NCI-H526 (cell line): ENCODE measurements around the gene PRPS2.

ENCODE experiments used
- DNase-seq, 2 experiments: peaks; one replicate each; lab custom pipeline; 2025; lab: John Stamatoyannopoulos, UW

Gene PRPS2

DNA sequence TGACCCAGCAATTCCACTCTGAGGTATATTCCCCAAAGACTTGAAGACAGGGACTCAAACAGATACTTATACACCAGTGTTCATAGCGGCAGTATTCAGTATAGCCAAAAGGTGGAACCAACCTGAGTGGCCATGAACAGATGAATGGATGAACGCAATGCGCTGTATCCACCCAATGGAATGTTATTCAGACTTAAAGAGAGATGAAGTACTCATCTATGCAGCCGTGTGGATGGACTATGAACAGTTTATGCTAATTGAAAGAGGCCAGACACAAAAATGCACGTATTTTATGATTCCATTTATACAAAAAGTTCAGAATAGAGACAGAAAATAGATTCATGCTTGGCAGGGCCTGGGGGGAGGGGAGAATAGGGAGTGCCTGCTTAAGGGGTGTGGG lies 26.3 kb downstream of the PRPS2 start:
- no peak for DNase-seq

DNA sequence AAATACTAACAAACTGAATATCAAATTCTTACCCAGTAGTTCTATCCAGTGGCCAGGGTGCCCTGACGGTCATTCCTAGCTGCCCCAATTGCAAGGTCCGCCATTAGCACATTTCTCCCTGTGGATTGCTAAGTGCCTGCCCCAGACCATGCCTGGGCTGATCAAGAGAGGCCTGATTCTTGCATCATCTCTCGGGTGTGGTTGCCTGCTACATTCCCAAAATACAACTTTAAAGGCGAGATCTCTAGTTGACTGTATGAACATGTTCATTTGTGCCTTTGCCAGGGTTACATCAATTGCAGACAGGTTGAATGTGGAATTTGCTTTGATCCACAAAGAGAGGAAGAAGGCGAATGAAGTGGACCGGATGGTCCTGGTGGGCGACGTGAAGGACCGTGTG lies 28.0 kb downstream of the PRPS2 start:
- DNase-seq, result no peak

DNA sequence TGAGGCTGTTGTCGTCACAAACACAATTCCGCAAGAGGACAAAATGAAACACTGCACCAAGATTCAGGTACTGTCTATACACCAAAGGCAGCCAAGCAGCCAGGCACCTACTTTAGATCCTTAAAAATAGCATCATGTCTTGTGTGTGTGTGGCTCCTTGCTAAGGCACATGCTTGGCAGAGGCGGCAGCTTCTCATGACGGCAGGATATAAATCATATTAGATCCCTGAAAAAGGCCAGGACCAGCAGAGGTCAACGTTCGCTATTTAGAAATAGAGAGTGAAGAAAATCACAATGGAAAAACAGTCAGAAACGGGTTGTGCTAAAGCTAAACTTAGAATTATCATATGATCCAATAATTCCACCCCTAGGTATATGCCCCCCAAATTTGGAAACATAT lies 29.5 kb downstream of the PRPS2 start:
- no peak for DNase-seq

DNA sequence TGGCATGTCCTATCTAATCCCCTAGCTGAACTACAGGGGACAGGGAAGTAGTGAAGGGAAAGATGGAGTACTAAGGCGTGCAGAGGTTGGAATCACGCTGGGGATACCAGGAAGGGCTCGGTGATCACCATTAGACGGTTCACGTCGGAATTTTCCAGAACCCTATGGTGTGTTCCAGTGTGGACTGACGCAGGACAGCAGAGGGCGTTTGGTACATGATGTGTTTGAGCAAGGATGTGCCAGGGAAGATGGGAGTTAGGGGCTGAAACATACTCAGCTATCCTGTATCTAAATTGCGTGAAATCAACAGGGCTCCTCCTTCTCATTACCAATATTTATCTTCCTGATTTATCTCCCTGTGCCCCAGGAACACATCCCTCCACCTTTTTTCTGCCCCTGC lies 33.7 kb downstream of the PRPS2 start:
- DNase-seq, result no peak

DNA sequence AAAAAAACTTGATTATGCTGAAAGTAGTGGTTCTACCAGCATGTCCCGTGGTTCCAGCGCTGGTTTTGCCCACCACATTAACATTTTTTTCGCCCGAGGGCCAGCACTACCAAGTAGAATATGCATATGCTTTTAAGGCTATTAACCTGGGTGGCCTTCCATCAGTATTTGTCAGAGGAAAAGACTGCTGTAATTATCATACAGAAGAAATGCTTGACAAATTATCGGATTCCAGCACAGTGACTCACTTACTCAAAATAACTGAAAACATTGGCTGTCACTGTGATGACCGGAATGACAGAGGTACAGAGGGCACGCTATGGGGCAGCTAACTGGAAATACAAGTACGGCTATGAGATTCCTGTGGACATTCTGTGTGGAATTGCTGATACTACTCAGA lies 34.6 kb downstream of the PRPS2 start:
- no peak for DNase-seq

DNA sequence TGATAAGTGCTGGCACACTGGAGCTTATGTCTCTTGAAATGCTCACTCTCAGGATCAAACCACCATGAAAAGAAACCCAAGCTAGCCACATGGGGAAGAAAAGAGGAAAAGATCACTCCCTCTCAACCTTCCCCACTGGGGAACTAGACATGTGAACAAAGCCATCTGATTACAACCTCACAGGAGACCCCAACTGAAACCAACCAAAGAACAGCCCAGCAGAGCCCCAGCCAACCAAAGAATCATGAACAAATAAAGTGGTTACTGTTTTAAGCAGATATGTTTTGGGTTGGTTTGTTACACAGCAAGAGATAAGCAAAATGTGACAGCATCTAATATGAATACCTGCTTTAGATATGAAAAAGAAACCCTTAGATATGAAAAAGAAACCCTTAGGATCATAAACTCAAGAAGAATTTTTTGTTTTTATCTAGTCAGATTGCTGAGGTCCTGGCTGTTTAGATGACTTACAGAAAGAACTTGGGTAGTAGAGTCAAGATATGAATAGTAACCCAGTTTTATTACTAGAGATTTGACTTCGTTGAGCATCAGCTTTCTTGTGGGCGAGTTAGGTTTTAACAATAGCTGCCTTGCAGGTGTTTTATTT lies 52.0 kb downstream of the PRPS2 start:
- DNase-seq, result no peak

DNA sequence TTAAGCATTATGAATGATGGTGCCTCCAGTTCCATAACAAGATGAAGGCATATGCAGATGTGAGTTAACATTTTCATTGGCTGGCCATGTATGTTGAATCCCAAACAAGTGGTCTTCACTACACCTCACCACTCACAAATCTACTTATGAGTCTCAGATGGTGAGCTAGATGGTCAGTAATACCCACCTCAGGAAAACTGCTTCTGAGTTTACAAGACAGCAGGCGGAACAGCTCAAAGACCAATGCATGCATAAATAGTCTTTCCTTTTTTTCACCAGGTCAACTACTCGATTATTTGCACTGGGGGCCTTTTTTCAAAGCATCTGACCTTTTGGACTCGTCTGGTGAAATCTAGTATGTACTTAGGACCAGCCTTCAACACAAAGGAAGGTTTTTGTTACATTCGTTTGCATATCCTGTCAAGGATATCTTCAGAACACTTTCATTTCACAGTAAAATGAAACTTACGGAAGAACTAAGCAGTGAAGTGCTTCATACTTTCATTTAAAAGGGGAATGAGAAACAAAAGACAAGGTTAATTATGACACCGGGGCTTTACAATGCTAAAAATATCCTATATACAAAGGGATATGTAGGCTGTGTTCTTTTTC lies 52.6 kb downstream of the PRPS2 start:
- peak; percentile 12 to 37 for DNase-seq

DNA sequence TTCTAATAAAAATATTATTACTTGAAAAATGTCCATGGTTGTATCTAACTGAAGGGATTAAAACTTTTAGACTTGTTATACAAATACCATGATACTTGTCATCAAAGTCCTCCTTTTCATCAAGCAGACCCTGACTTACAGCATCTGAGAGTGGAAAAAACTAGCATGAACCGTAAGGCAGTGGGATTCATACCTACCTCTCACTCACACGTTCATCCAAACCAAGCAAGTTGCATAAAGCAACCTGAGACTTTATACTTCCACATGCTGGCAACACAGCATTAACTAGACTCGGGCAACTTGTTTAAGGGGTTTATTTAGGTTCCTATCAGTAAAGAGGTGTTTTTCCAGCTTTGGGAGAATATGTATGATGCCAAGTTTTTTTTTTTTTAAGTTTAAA lies 53.1 kb downstream of the PRPS2 start:
- DNase-seq, result peak in 1 of 2 experiments; percentile 2

DNA sequence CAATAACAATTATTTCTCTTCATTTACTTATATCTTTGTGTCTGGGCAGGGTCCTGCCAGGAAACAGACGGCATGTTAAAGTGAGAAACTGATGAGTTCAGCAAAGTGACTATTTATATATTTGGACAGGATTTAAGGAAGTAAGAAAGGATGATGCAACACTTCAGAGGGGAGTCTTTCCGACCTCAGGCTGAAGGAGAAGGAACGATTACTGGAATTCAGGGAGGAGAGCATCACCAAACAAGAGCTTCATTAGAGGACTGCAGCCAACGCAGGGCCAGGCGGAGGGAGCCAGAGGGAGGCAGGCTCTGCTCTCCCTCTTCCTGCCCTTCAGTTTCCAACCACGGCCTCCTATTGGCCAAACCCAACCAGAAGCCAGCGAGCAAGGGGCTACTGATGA lies 74.1 kb downstream of the PRPS2 start:
- no peak for DNase-seq

DNA sequence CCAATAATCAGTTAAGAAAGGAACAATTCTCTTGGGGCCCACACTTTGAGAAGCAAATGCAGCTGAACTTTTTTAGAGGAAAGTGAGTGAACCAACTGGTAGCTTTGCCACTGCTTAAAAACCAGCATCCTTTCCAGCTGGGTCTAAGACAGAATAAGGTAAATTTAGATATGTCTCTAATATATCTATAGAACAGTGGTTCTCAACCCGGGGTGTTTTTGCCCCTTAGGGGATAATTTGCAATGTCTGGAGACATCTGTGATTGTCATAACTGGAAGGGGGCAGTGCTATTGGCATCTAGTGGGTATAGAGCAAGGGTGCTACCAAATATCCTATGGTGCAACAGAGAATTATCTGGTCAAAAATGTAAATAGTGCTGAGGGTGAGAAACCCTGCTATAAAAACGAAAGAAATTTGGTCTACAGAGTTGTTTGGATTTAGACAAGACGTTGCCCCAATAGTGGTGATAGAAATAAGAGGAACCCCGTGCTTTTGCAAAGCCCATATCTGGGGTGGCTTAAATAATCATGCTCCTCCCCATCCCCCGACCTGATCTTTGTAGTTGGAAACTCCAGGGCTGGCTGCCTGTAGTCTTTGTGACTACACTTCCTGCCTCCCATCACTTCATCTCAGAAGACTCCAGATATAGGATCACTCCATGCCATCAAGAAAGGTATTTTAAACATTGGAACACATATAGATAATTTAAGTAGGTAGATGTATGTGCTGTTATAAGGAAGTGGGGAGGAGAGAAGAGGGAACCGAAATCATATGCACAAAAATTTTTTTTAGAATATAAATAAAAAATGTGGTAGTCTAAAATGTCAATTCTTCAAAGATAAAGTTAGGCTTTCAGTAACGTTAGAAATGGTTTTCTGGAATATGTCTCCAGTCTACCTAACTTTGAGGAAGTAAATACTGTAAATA lies 75.5 kb downstream of the PRPS2 start, which contains the start of gene TLR7:
Gene TLR7 (plus strand): TSS at position 622 of the 927 bp plus-strand sequence. CDS start 507 bp downstream, outside the sequence.
- no peak for DNase-seq

DNA sequence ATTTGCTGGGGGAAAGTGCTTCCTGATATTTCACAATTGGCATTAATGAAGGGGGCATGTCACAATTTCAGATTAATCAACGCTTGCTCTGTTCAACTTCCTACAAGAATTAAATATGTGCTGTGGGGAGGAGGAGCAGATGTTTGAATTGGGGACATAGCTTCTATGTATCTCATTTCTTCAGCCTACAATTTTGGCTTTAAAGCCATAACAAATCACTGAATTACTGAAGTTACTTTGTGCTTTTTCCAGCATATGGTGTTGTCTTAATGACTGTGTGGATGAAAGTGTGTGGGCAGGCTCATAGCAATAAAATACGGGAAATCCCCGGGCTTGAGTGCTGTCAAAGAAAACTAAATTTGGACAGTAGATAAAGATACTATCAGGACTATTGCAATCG lies 76.5 kb downstream of the PRPS2 start:
- no peak for DNase-seq

DNA sequence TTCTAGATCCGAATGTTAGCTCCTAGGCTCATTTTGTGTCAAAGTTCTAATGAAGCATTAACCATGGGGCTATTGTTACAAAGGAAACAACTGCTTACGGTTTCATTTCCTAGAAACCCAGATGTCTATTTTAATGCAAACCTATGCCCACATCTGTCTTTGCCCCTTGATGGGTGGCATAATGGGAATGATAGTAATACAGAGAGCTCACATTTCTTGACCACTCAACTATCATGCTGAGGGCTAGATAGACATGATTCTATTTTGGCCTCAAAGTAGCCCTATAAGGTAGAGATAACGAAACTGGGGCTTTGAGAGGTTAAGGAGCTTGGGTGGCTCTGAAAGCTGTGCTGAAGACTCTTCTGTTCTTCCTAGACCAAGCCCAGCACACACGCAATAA lies 77.5 kb downstream of the PRPS2 start:
- no peak for DNase-seq

DNA sequence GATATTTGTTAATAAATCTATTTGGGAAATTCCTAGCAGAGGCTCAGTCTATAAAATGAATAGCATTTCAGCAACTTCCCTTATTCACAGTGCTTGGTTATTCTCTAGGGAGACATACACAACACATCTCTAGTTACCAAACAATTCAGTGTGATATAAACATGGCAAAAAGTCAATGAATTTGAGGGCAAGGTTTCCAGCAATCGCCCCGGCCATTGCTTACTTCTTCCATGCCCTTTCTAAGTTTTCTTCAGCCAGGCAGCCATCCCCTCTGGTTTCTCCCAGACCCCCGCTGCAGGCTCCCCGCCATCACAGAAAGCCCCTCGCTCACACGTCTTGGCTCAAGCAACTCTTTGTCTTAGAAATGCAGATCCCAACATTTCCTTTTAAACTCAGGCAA lies 80.0 kb downstream of the PRPS2 start:
- DNase-seq, result no peak

DNA sequence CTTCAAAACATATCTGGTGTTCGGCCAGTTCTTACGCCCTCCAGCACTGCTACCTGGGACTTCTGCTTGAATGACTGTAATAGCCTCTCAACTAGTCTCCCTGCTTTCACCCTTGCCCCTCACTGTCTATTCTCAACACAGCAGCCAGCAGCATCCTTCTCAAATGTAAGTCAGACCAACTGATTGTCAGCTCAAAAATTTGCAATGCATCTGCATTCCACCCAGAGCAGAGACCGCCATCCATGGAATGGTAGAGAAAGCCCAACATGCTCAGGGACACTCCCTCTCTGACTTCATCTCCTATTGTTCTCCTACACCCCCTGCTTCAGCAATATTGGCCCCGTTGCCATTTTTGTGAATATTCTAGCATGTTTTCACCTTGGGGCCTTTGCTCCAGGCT lies 81.5 kb downstream of the PRPS2 start:
- no peak for DNase-seq
